ENCODE data around the gene UBR3. TPM values are rescaled to one million over a fixed set of nuclear protein-coding genes. Genes with fewer than 3 reads are reported as not detected.

UBR3 gene
- total RNA-seq, 1 experiment from 2014 or later, result 30.0 TPM

GRCh38 chr2:170014769-170015168 lies 187.5 kb downstream of the UBR3 start:
- BruUV-seq (replicated peaks), result no TSS peak

GRCh38 chr2:170017860-170018532 lies 190.7 kb downstream of the UBR3 start:
- BruUV-seq (replicated peaks), result no TSS peak
- Mint-ChIP-seq H3K4me1 (ENCODE audit: insufficient read depth, unreplicated experiment) (peaks cover 6% of the 10 kb centered on the region), H3K4me3 (ENCODE audit: unreplicated experiment) (no peak overlapping the region), H3K27ac (ENCODE audit: low read depth, unreplicated experiment) (no peak overlapping the region), H3K9me3 (ENCODE audit: unreplicated experiment) (no peaks in the 10 kb centered on the region), H3K27me3 (ENCODE audit: insufficient read depth, unreplicated experiment) (no peaks in the 10 kb centered on the region), H3K36me3 (ENCODE audit: insufficient read depth, unreplicated experiment) (peaks cover 16% of the 10 kb centered on the region)
- no peak for TF ChIP-seq CTCF (IDR thresholded peaks at IDR 0.05; ENCODE audit: unreplicated experiment)
- no peak for DNase-seq (ENCODE audit: unreplicated experiment)
- CTCF ChIA-PET, result no interaction called here
- intact Hi-C loops (cut with micrococcal nuclease), result no loop called here
- POLR2A ChIA-PET, result interaction anchor here (0.6 kb wide), 1 partner anchor 727 kb away, joined by 3 read pairs; no protein-coding TSS in a partner anchor

More at GRCh38 chr2:170014769-170015168, 187.5 kb downstream of the UBR3 start:
- Mint-ChIP-seq H3K27ac (ENCODE audit: low read depth, unreplicated experiment) (no peak overlapping the region), H3K4me1 (ENCODE audit: insufficient read depth, unreplicated experiment) (no peaks in the 10 kb centered on the region), H3K36me3 (ENCODE audit: insufficient read depth, unreplicated experiment) (peaks cover 14% of the 10 kb centered on the region), H3K9me3 (ENCODE audit: unreplicated experiment) (no peaks in the 10 kb centered on the region), H3K27me3 (ENCODE audit: insufficient read depth, unreplicated experiment) (no peaks in the 10 kb centered on the region), H3K4me3 (ENCODE audit: unreplicated experiment) (no peak overlapping the region)
- no peak for TF ChIP-seq CTCF (IDR thresholded peaks at IDR 0.05; ENCODE audit: unreplicated experiment)
- POLR2A ChIA-PET, result no interaction called here
- DNase-seq (ENCODE audit: unreplicated experiment), result no peak
- CTCF ChIA-PET, result no interaction called here
- intact Hi-C loops (cut with micrococcal nuclease), result no loop called here

- H3K4me3 Mint-ChIP-seq (ENCODE audit: unreplicated experiment), result no peak overlapping the region
- peaks cover 7% of the 10 kb centered on the region for H3K4me1 Mint-ChIP-seq (ENCODE audit: insufficient read depth, unreplicated experiment)
- intact Hi-C loops (cut with micrococcal nuclease), result no loop called here
- POLR2A ChIA-PET, result interaction anchor here (0.7 kb wide), 1 partner anchor 11 kb away, joined by 3 read pairs; no protein-coding TSS in a partner anchor
- no peaks in the 10 kb centered on the region for H3K27me3 Mint-ChIP-seq (ENCODE audit: insufficient read depth, unreplicated experiment)
- DNase-seq (ENCODE audit: unreplicated experiment), result no peak
- no TSS peak for BruUV-seq (replicated peaks)
- H3K27ac Mint-ChIP-seq (ENCODE audit: low read depth, unreplicated experiment), result no peak overlapping the region
- no peak for TF ChIP-seq CTCF (IDR thresholded peaks at IDR 0.05; ENCODE audit: unreplicated experiment)
- CTCF ChIA-PET, result interaction anchor here (0.9 kb wide), 1 partner anchor 9 kb away, joined by 3 read pairs; no protein-coding TSS in a partner anchor
- H3K36me3 Mint-ChIP-seq (ENCODE audit: insufficient read depth, unreplicated experiment), result peaks cover 18% of the 10 kb centered on the region
- no peaks in the 10 kb centered on the region for H3K9me3 Mint-ChIP-seq (ENCODE audit: unreplicated experiment)
Observed at GRCh38 chr2:170019060-170019805, 192.0 kb downstream of the UBR3 start.

- Mint-ChIP-seq H3K9me3 (ENCODE audit: unreplicated experiment) (no peaks in the 10 kb centered on the region), H3K4me1 (ENCODE audit: insufficient read depth, unreplicated experiment) (peaks cover 7% of the 10 kb centered on the region), H3K36me3 (ENCODE audit: insufficient read depth, unreplicated experiment) (peaks cover 18% of the 10 kb centered on the region), H3K4me3 (ENCODE audit: unreplicated experiment) (no peak overlapping the region), H3K27me3 (ENCODE audit: insufficient read depth, unreplicated experiment) (no peaks in the 10 kb centered on the region), H3K27ac (ENCODE audit: low read depth, unreplicated experiment) (no peak overlapping the region)
- intact Hi-C loops (cut with micrococcal nuclease), result no loop called here
- no peak for DNase-seq (ENCODE audit: unreplicated experiment)
- CTCF ChIA-PET, result no interaction called here
- BruUV-seq (replicated peaks), result no TSS peak
- POLR2A ChIA-PET, result interaction anchor here (0.9 kb wide), 1 partner anchor 64 kb away, joined by 4 read pairs; no protein-coding TSS in a partner anchor
- TF ChIP-seq CTCF (IDR thresholded peaks at IDR 0.05; ENCODE audit: unreplicated experiment), result no peak
Observed at GRCh38 chr2:170020777-170021176, 193.5 kb downstream of the UBR3 start.

Data from MCF 10A (cell line).